Left colon (tissue), 2 donors: Measurements from ENCODE around the gene IRX4. TPM values are rescaled to one million over a fixed set of nuclear protein-coding genes. Genes with fewer than 3 reads are reported as not detected.

ENCODE experiments used
- ATAC-seq: fragments of 200-7000 bp; cut with Tn5 transposase; one replicate; pipeline ENCODE4 v1.9.1; 2020; ENCODE audit warnings: mild to moderate bottlenecking, moderate library complexity
- DNase-seq, 2 donors: peaks; one replicate each; pipeline ENCODE4 v3.0.0-alpha.2; 2020
- intact Hi-C, 2 donors: fragments of 100-400 bp; cut with DNase I in 1 of 2; cut with micrococcal nuclease in 1 of 2; formaldehyde crosslinking; loops; one replicate each; pipeline versions ENCODE4 v1.11.2 to v1.14.0; 2022; cut with DNase I, micrococcal nuclease
- total RNA-seq, 2 donors: library from RNA; stranded (reverse); fragmentation: NEBNext Ultra II Directional; extraction: Animal tissue kit (Norgen Biotek cat#: 25700); gene quantifications; one replicate each; pipeline ENCODE4 v1.2.1, GENCODE V29; 2021
- donor health status: DM: no; HTN: no; CAD: no.
- donor health status: DM: yes; HTN: yes; CAD: no.

IRX4 gene
- total RNA-seq, 2 donors from 2014 or later, result not detected

DNA sequence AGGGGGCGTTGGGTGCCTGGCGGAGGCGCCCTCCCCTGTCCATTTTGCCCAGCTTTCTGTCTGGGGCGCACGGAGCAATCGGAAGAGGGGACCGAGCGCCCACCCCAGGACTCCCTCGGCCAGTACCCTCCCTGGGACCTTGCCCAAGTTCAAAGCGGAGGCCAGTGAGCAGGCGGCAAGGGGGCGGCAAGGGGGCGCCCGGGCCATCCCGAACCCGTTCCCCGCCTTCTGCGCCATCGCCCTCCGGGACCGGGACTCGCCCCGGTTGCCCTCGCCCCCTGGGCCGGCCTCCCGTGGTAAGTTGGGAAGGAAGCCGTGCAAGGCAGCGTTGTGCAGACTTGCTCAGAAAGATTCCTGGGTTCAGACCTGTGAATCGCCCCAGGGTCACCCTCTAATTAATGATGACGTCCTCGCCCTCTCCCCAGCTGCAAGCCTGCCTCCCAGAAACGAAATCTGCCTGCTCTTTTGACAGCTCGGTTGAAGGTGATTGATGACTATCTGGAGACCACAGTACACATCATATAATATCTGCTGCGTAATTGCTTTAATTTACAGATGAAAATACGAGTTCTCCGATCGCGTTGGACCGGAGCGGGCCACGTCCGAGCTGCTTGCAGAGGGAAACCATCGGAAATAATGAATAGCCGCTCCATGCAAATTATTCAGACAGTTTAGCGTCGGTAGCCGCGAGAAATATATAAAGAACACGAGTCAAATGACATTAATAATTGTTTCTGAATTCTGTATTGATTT lies 1.4 kb upstream of the IRX4 start:
- intact Hi-C loops, result no loop called here
- ATAC-seq (no peak), DNase-seq (no peak)

DNA sequence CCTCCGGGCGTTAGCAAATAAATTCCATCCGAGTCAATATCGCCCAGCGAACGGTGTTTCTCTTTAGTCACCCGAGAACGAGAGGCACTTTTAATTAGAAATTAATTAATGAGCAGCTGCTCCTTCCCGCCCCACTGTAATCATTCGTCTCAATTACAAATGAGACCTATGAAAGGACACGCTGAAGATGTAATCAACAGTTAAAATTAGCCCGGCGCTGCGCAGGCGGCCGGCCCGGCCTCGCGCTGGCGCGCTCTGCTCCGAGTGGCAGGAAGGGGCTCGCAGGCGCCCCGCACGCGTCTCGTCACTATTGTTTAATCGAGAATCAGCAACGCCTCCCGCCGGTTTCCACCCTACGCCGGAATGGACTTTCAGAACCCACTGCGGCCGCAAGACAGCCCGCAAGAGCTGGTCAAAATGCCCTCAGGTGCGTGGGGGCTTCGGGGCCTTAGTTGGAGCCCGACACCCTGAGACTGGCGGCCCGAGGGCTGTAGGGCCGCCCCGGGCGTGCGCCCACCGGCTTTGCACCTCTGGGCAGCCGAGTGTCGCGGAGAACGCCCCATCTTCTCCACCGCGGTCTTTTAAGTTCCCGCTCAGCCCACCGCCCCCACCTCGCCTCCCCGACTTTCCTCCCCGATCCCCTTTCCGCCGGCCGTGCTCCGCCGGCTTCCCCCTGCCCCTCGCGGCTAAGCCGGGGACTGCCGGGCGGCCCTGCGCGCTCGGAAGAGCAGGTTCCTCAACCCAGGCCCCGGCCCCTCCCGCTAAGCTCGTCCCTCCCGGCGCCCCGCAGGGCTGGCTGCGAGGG lies 597 bp upstream of the IRX4 start:
- ATAC-seq (no peak), DNase-seq (no peak)
- intact Hi-C loops, result no loop called here

DNA sequence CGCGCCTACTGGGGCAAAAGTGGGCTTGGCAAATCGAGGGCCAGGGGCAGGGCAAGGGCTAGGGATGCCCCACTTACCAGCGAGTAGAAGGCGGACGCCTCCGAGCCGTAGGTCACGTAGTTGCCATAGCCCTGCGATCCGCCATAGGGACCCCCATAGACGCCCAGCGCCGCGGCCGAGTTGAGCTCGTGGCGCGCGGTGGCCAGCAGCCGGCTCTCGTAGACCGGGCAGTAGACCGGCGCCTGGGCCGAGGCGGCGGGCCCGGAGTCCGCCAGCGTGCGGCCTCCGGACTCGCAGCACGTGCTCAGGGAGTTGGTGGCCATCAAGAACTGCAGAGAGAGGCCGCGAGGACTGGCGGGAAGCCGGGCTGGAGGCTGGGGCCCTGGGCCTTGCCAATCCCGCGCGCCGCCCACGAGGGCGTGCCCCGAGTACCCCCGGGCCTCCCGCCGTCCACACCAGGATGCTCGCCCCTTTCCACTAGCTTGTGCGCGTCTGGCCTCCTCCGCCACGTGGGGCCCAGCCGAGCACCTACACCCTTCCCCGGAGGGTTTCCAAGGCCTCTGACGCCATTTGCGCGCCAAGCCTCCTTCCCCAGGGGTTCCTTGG lies 891 bp downstream of the IRX4 start:
- intact Hi-C loops, result no loop called here
- ATAC-seq (no peak), DNase-seq (no peak)

DNA sequence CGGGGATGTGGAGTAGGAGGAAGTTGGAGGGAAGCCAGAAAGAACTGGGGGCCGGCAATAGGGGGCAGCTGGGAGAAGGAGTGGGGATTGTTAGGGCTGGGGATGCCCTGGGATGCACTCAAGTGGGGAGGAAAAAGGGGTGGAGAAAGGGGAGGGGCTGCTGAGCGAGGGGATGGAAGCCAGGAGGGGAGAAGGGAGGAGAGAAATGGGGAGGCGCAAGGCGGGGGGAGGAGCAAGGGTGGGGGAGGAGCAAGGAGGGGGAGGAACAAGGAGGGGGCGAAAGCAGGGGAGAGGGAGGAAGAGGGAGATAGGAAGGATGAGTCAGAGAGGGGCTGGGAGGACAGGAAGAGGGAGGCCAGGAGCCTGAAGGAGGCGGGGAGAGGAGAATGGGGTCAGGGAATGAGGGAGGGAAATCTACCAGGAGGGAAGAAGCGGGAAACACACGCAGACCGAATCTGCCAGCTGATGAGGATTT lies 1.6 kb downstream of the IRX4 start:
- ATAC-seq (no peak), DNase-seq (no peak)
- intact Hi-C loops, result no loop called here

DNA sequence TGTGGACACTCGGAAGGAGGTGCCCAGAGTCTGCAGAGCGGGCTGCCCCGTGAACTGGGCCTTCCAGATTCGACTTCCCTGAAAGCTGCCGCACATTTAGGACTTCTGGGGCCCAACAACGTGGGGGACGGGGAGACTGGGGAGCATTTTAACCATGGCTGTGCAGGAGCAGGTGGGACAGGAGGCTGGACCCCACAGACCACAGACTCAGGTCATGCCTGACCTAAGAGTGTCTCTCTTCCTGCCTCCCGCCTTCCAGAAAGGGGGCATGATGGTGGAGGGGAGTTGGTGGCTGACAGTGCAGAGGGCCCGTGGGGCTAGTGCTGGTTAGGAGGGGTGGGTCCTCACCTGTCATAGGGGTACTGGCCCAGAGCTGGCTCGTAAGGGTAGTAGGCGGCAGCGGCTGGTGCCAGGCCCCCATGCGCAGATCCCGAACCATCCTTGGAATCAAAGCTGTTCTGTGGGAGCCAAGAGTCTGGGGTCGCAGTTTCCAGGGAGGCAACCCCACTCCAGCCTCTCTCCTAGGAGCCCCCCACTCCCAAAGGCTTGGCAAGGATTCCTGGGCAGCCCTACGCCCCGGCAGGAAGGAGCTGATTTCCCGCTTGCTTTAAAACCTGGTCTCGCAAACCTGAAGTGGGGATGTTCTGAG lies 2.2 kb downstream of the IRX4 start:
- DNase-seq (no peak), ATAC-seq (no peak)
- intact Hi-C loops, result no loop called here

DNA sequence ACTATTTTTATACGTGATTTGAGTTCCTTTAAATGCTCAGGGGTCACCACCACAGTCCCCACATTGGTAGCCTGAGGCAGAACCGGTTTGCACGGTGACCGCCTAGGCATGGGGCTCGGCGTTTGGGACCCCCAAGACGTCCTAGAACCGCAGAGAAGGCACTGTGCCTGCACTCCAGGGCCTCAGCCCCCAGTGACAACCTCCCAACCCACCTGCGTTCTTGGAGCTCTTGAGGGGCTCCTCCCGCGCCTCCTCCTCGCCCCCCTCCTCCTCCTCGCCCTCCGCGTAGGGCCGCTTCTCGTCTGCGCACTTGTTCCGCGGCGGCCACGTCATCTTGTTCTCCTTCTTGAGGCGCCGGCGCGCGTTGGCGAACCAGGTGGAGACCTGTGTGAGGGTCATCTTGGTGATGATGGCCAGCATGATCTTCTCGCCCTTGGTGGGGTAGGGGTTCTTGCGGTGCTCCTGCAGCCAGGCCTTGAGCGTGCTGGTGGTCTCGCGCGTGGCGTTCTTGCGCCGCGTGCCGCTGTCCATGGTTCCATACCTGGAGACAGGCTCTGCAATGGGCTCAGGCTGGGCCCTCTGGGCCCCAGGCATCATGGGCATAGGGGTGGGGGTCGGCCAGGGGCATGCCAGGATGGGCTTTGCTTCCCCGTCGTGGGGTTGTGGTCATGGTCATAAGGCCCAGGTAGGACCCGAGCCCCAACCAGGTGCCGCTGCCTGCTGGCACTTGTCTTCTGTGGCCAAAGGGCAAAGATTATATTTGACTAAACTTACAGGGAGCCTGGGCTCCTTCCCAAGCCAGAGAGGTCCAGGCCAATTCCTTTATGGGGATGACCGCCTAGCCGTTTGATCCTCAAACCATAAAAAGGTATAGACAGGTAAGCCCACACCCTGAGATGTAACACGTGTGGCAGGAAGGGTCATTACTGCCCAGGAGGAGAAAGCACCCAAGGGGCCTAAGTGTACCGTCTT lies 3.1 kb downstream of the IRX4 start:
- ATAC-seq (no peak), DNase-seq (no peak)
- intact Hi-C loops, result no loop called here

DNA sequence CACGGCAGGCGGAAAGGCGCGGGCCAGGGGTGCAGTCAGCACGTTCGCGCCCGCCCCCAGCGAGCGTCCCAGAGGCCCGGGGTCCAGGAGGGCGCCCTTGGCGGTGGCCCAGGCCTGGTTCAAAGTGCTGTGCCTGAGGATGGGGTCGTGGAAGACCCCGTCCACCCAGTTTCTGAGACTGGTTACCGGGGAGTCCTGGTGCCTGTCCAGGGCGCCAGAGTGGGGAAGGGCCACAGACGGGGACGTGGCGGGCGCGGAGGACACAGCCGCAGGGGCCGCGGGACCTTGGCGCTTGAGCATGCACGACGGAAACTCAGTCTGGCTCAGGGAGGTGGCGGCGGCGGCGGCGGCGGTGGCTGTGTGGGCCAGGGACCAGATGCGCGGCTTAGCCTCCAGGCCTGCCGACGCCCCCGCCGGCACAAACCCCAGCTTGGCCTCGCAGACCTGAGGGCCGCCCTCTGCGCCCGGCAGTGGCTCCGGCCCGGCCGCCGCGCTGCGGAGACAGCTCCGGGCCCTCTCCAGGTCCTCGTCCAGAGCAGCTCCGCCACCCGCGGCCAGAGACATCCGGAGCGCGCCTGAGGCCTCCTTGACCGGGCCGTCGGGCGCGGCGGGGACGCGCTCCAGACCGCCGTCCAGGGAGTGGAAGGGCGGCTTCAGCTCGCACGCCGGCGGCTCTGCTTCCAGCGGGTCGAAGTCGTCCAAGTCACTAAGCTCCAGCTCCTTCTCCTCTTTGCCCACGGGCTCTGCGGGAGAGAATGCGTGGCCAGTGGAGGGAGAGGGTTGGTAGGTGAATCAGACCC lies 4.5 kb downstream of the IRX4 start:
- ATAC-seq, result no peak
- DNase-seq, result no peak
- intact Hi-C loops, result no loop called here

DNA sequence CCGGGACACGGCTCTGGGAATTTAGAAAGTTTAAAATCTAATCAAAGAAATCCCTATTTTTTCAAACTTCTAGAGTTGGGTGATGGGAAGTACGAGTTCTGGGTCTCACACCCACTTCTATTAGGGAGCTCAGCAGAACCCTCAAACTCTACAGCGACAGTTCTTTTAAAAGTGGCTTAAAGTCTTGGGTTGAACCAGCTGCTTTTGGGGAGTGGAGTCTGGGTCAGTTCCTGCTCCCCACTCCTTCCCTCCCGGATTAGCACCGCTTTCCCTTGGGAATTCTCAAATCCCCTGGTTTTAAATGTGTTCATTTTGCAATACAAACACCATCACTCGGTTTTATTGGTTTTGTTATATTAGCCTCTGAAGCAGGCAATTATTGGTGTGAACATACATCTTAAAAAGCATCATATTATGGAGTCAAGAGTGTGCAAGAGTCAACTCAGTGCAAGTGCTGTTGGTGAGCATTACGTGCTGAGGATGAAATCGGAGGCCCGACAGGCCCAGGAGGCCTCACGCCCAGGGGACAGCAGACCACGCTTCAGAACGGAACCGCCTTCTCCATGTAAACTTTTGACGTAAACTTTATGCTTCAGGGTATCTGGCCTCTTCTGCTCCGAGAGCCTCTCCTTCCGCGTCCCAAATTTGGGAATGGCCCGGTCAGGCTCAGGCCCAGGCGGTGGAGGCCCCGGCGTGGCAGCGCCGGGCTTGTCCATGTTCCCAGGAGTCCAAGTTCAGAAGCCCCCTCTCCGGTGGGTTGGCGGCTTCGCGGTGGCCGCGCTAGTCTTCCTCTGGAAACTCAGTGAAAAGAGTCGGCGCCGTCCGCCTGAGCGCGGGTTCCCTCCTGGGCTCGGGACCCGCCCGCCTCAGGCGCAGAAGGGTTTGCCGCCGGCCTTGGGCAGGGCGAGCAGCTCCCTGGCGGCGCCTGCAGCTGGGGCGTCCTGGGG lies 5.3 kb downstream of the IRX4 start:
- ATAC-seq, result no peak
- no peak for DNase-seq
- intact Hi-C loops, result no loop called here

DNA sequence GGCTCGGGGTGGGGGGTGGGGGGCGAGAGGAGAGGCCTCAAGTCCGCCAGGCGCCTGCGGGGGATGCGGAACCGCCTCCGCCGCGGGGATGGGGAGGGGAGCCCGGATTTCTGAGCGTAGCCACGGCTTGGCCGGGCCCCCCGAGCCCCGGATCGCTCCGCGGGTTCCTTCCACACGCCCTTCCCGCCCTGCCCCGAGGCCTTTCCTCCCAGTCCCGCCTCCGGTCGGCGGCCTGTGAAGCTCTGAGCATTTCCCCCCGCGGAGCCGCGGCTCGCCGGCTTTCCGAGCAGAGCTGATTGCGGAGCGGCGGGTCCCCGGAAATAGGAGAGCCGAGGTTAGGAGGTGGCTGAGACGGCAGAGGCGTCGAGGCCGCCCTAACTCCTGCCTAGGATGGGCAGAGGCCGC lies 6.1 kb downstream of the IRX4 start:
- intact Hi-C loops, result no loop called here
- no peak for ATAC-seq
- DNase-seq, result no peak

DNA sequence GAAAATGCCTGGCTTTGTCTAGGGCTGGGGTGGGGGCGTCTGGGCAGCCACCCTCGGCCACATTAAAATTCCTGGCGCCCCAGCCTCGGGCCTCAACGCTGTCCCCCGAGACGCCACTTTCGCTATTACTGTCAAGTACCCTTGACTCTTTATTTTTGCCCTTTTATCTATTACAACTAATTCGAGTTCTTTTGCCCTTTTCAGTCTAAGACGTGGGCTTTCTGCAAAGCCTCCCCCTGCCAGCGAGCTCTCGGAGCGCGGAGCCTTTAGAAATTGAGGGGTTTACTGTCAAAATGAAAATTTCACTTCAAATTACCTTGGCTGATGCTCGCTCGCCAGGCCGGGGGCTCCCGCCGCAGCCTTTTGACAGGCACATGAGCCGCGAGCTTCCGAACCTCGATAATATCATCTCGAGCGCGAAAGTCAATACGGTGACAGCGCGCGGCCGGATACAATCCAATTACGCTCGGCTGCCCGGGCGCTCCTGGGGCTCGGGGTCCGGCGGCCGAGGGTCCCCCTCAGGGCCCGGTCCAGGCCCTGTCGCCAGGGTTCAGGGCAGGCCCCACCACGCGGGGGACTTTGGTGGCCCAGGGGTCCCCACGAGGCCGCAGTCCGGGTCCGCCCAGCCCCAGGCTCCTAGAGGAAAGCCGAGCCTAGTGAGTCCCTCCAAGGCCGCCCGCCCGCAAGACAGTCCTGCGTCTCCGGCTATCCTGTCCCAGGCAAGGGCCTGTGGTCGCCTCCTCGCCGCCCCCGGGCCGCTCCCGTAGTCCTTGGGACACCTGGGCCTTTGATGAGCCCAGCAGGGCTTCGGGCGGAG lies 6.7 kb downstream of the IRX4 start:
- intact Hi-C loops, result no loop called here
- ATAC-seq (no peak), DNase-seq (no peak)

DNA sequence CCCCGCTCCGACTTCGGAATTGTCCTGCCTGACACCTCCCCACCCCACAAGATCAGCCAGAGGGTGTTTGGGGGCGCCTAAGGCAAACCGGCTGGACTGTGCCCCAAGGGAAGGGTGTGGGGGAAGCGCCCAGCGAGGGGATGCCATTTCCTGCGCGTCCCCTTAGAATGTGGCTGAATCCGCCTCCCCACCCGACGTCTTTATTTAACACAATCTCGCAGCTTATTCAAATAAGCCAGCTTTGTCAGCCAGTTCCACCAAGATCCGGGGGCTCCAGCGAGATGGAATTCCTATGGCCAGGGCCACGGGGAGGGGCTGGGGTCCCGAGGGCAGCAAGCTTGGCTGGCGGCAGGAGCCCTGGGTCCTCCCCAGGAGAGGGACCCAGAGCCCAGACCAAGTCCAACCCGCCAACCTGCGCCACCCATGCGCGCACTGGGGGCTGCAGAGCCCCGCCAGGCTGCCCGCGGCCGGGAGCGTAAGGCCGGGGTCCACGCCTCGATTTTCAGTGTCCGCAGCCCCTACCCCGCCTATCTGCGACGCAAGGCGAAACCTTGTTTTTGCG lies 7.4 kb downstream of the IRX4 start:
- intact Hi-C loops, result no loop called here
- DNase-seq, result no peak
- no peak for ATAC-seq

DNA sequence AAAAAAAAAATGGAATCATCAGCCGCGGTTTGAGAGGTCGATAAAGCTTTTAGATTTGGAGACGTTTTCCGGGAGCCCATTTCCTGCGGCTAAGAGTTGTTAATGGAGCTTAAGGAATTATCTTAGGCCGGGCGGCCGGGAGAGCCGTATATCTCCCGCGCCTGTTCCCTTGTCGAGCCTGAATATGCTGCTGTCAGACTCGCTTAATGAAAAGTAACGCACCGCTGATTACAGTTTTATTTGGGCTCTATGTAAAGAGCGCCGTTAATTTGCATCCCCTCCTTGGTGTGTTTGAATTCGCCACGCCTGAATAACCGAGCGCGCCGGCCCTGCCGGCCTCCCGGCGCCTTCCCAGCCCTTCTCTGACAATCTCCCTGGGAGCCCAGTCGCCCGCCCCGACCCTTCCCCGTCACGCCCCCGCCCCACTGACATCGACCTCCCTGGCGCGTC lies 7.9 kb downstream of the IRX4 start:
- no peak for ATAC-seq
- intact Hi-C loops, result no loop called here
- no peak for DNase-seq

DNA sequence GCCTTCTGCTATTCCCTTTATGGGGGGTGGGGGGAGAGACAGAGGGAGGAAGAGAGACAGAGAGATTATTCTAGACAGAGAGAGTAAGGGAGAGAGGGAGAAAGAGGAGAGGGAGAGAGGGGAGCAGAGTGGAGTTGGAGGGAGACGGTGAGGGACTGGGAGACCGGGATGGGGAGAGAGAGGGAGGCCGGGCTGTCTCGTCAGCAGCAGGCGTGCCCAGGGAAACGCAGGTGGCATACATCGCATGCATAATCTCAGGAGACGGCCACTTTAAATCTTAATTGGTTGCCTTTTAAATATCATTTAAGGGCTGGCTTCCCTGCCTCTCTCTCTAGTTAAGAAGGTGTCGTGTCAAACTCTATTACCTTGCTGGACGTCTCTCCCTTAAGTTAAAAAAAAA lies 8.4 kb downstream of the IRX4 start:
- no peak for DNase-seq
- no peak for ATAC-seq
- intact Hi-C loops, result no loop called here

DNA sequence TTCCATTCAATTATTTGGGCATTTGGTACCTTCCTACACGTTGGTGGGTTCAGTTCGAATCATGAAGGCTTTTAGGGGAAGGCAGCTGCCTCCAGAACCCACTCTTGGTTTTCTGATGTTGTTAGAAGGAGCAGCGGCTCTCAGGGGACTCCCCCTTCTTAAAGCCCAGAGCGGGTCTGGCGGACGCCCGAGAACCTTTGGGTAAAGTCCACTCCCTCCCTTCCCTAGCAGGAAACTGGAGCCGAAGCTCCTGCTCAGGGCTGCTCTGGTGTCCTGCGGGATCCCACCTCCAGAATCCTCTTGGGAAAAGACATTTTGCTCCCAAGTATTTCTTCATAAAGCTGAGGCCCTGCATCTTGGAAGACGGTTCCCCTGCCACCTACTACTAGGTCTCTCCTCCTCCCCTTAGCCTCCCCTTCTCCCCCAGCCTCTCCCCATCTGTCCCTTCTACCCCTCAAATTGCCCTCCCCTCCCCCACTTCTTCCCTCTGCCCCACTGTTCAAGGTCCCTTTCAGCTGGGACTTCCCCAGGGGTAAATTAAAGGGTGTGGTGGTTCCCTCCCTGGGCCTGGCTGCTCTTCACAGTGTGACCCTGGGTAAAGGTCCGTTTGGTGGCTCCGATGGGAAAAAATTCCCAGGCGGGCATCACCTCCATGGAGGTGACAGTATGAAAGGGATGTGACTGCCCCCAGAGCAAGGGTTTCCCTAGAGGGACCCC lies 9.3 kb downstream of the IRX4 start:
- DNase-seq, result peak in 1 of 2 donors; percentile 72
- peak; percentile 91 for ATAC-seq
- intact Hi-C loops, result no loop called here

DNA sequence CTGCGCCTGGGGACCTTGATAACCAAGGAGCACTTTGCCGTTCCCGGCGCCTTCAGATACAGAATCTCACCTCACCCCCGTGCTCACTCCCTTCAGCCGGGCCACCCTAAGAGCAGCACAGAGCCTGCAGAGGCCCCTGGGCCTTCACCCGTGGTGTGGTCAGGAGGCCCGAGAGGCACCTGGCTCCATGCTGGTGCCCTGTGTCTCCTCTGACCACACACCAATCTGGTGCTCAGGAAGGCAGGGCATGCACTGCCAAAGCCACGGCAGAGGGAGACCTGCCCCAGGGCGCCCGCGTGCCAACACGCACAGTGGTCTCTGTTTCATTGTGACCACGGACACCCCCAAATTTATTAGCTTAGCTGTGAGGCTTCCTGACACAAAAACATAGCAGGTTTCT lies 11.3 kb downstream of the IRX4 start:
- no peak for DNase-seq
- intact Hi-C loops, result no loop called here
- ATAC-seq, result no peak
